H9 (cell line): ENCODE measurements around the gene MRPL14. TPM values are rescaled to one million over a fixed set of nuclear protein-coding genes. Genes with fewer than 3 reads are reported as not detected.

Experiments
- DNase-seq: peaks from one replicate; pipeline ENCODE4 v3.0.0-alpha.2; 2017
- H2AFZ ChIP-seq: one replicate; pipeline ENCODE4 v1.6.1; 2013; ENCODE audit warnings: mild to moderate bottlenecking, low read length, control low read depth, moderate library complexity
- H2AK5ac ChIP-seq: 2 replicates; pipeline ENCODE4 v1.6.1; 2013; ENCODE audit warnings: low read length, control low read depth, mixed read lengths; ENCODE audit not compliant: insufficient read length
- H2BK120ac ChIP-seq: one replicate; pipeline ENCODE4 v1.6.1; 2013; ENCODE audit warnings: low read depth, mild to moderate bottlenecking, low read length, control low read depth, inconsistent platforms; ENCODE audit not compliant: poor library complexity, severe bottlenecking
- H2BK12ac ChIP-seq: 2 replicates; pipeline ENCODE4 v1.6.1; 2013; ENCODE audit warnings: low read length, control low read depth, mixed read lengths, low read depth; ENCODE audit not compliant: insufficient read length
- H2BK15ac ChIP-seq: 2 replicates; pipeline ENCODE4 v1.6.1; 2013; ENCODE audit warnings: low read depth, low read length, control low read depth
- H2BK20ac ChIP-seq: one replicate; pipeline ENCODE4 v1.6.1; 2013; ENCODE audit warnings: low read depth, mild to moderate bottlenecking, low read length, control low read depth, inconsistent platforms; ENCODE audit not compliant: poor library complexity, severe bottlenecking
- H2BK5ac ChIP-seq: 2 replicates; pipeline ENCODE4 v1.6.1; 2013; ENCODE audit warnings: low read length, control low read depth, mixed read lengths; ENCODE audit not compliant: insufficient read length
- H3K14ac ChIP-seq: 2 replicates; pipeline ENCODE4 v1.6.1; 2013; ENCODE audit warnings: low read length, control low read depth; ENCODE audit not compliant: insufficient read depth
- H3K18ac ChIP-seq: 2 replicates; pipeline ENCODE4 v1.6.1; 2013; ENCODE audit warnings: low read depth, mild to moderate bottlenecking, mixed read lengths, low read length, control low read depth; ENCODE audit not compliant: insufficient read length
- H3K23ac ChIP-seq: 2 replicates; pipeline ENCODE4 v1.6.1; 2013; ENCODE audit warnings: low read length, control low read depth, mixed read lengths, low read depth; ENCODE audit not compliant: insufficient read length
- H3K23me2 ChIP-seq: 2 replicates; pipeline ENCODE4 v1.6.1; 2013; ENCODE audit warnings: low read depth, mild to moderate bottlenecking, mixed read lengths, low read length, control low read depth; ENCODE audit not compliant: insufficient read length, poor library complexity, severe bottlenecking
- H3K27ac ChIP-seq: 2 replicates; pipeline ENCODE4 v1.5.1; 2013; ENCODE audit warnings: low read length, control low read depth, mixed read lengths, low read depth; ENCODE audit not compliant: insufficient read length
- H3K27me3 ChIP-seq: 2 replicates; pipeline ENCODE4 v1.6.1; 2013; ENCODE audit warnings: low read length, control low read depth, inconsistent platforms; ENCODE audit not compliant: insufficient read depth
- H3K4ac ChIP-seq: 2 replicates; pipeline ENCODE4 v1.6.1; 2013; ENCODE audit warnings: low read depth, mild to moderate bottlenecking, control low read depth, inconsistent platforms, low read length, moderate library complexity
- H3K4me1 ChIP-seq: 2 replicates; pipeline ENCODE4 v1.6.1; 2013; ENCODE audit warnings: low read length, control low read depth, inconsistent platforms; ENCODE audit not compliant: insufficient read depth
- H3K4me2 ChIP-seq: 2 replicates; pipeline ENCODE4 v1.6.1; 2013; ENCODE audit warnings: low read length, control low read depth, mixed read lengths; ENCODE audit not compliant: insufficient read length, insufficient read depth
- H3K56ac ChIP-seq: 2 replicates; pipeline ENCODE4 v1.6.1; 2013; ENCODE audit warnings: low read depth, mild to moderate bottlenecking, mixed read lengths, low read length, control low read depth; ENCODE audit not compliant: insufficient read length
- H3K79me1 ChIP-seq: 2 replicates; pipeline ENCODE4 v1.6.1; 2013; ENCODE audit warnings: low read depth, mild to moderate bottlenecking, moderate library complexity, low read length, control low read depth, inconsistent platforms; ENCODE audit not compliant: insufficient read depth, poor library complexity, severe bottlenecking
- H3K79me2 ChIP-seq: 2 replicates; pipeline ENCODE4 v1.6.1; 2013; ENCODE audit warnings: low read length, control low read depth, inconsistent platforms; ENCODE audit not compliant: insufficient read depth
- H3K9ac ChIP-seq: 2 replicates; pipeline ENCODE4 v1.6.1; 2013; ENCODE audit warnings: low read length, control low read depth, mixed read lengths; ENCODE audit not compliant: insufficient read length; ENCODE audit errors: extremely low read depth
- H3K9me3 ChIP-seq: one replicate; pipeline ENCODE4 v1.6.1; 2013; ENCODE audit warnings: low read depth, low read length, inconsistent platforms; ENCODE audit not compliant: control insufficient read depth
- H3T11ph ChIP-seq: one replicate; pipeline ENCODE4 v1.6.1; 2013; ENCODE audit warnings: mild to moderate bottlenecking, low read length, control low read depth, inconsistent platforms
- H4K20me1 ChIP-seq: one replicate; pipeline ENCODE4 v1.6.1; 2013; ENCODE audit not compliant: control insufficient read depth, insufficient read length, insufficient read depth
- H4K5ac ChIP-seq: 2 replicates; pipeline ENCODE4 v1.6.1; 2013; ENCODE audit warnings: low read depth, mild to moderate bottlenecking, mixed read lengths, low read length, control low read depth; ENCODE audit not compliant: insufficient read length
- H4K8ac ChIP-seq: replicated peaks from 2 replicates; pipeline ENCODE4 v1.6.1; 2013; ENCODE audit warnings: low read length, control low read depth, mixed read lengths, low read depth; ENCODE audit not compliant: insufficient read length
- H4K91ac ChIP-seq: 2 replicates; pipeline ENCODE4 v1.6.1; 2013; ENCODE audit warnings: low read depth, mild to moderate bottlenecking, moderate library complexity, mixed read lengths, low read length, control low read depth; ENCODE audit not compliant: insufficient read length
- H3K27ac Mint-ChIP-seq, 3 experiments: 2 replicates in 2 of 3; 3 replicates in 1 of 3; pipeline ENCODE4 v1.8.0; 2020 to 2021; ENCODE audit warnings: mixed read lengths in 3 of 3, mild to moderate bottlenecking in 1 of 3, moderate library complexity in 1 of 3
- H3K27me3 Mint-ChIP-seq: 2 replicates; pipeline ENCODE4 v1.8.0; 2021; ENCODE audit warnings: low read depth, mild to moderate bottlenecking, moderate library complexity, mixed read lengths
- H3K36me3 Mint-ChIP-seq, 3 experiments: 2 replicates in 2 of 3; 3 replicates in 1 of 3; pipeline ENCODE4 v1.8.0; 2020 to 2021; ENCODE audit warnings: low read depth in 3 of 3, mixed read lengths in 3 of 3; ENCODE audit not compliant: insufficient read depth in 1 of 3
- H3K4me1 Mint-ChIP-seq, 2 experiments: 2 replicates each; pipeline ENCODE4 v1.8.0; 2020; ENCODE audit warnings: mixed read lengths in 2 of 2
- H3K4me3 Mint-ChIP-seq, 2 experiments: 2 replicates in 1 of 2; 3 replicates in 1 of 2; pipeline ENCODE4 v1.8.0; 2020 to 2021; ENCODE audit warnings: mild to moderate bottlenecking in 2 of 2, mixed read lengths in 2 of 2, moderate library complexity in 1 of 2
- H3K9me3 Mint-ChIP-seq, 2 experiments: 2 replicates in 1 of 2; 3 replicates in 1 of 2; pipeline ENCODE4 v1.8.0; 2020; ENCODE audit warnings: mild to moderate bottlenecking in 2 of 2, mixed read lengths in 2 of 2, moderate library complexity in 1 of 2
- WGBS: extraction: QIAGEN DNeasy Blood & Tissue Kit; methylation state at CpG from one replicate; pipeline ENCODE4 v1.1.7; 2013; ENCODE audit warnings: missing lambda C conversion rate, low lambda C conversion rate, mixed read lengths; ENCODE audit not compliant: insufficient read length; ENCODE audit errors: extremely low coverage; 5-methylcytosine and 5-hydroxymethylcytosine counted together
- total RNA-seq: library from RNA; stranded (reverse); gene quantifications from 2 replicates; pipeline ENCODE4 v1.2.1, GENCODE V29; 2021
- TF ChIP-seq, protein P1 (sequence below): fragments of 200-600 bp; sonication (generic); conservative IDR thresholded peaks from 3 replicates; pipeline ENCODE4 v1.8.0; 2021; ENCODE audit warnings: antibody characterized with exemption, mild to moderate bottlenecking

The MRPL14 gene
- total RNA-seq, 1 experiment from 2014 or later = 80.1 TPM

DNA sequence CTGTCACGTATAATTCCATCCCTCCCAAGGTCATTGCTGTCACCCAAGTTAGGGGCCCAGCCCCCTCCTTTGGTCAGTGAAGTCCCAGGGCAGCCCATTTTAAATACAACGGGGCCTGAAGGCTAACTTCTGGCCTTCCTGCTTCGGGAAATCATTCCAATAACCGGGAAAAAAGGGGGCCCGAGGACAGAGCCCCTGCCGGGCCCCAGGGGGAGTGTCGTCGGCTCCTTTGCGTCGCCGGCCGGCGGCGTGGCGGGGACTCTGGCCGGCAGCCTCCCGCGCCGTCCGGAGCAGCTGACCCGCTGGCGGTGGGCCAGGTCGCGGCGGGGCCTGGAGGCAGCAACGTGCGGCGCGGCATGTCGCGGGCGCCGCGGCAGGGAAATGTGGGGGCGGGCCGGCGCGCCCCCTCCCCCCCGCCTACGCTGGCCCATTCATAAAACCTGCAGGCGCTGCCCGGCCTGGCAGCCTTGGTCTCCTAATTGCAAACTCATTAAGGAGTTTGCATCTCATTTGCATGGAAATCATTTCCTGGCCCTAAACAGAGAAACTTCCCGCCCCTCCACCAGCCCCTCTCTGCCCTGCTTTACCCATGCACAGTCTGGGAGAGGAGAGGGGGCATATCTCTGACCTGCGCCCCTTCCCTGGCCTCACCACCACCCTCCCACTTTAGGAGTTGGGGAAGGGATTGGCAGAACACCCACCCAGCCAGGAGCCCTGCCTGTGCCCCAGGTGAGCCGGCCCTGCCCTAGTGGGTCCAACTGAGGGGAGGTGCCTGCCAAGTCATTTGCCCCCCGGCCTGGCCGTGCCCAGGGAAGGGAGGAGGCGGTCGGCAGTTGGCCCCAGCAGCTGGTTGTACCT is 50.7 kb downstream of the MRPL14 start:
- Histone ChIP-seq H2BK5ac (no peak overlapping the region), H3K4ac (no peak overlapping the region), H3K18ac (no peak overlapping the region), H2AFZ (no peak overlapping the region), H2BK20ac (no peak overlapping the region), H4K91ac (no peak overlapping the region), H3K14ac (peak overlapping the region; percentile 35; the same call in 1 of the 2 replicates), H2BK120ac (no peak overlapping the region), H3K56ac (no peak overlapping the region), H3K27ac (no peak overlapping the region), H3K79me2 (no peaks in the 10 kb centered on the region), H3T11ph (no peak overlapping the region), H2BK15ac (no peak overlapping the region), H3K4me1 (peaks cover 5% of the 10 kb centered on the region; the same call in 1 of the 2 replicates), H2BK12ac (no peak overlapping the region), H3K23ac (no peak overlapping the region), H3K9me3 (no peaks in the 10 kb centered on the region), H3K27me3 (no peaks in the 10 kb centered on the region), H3K79me1 (no peaks in the 10 kb centered on the region), H2AK5ac (no peak overlapping the region), H3K4me2 (peak overlapping the region; percentile 37), H3K9ac (no peak overlapping the region), H4K8ac (no peak overlapping the region), H4K5ac (no peak overlapping the region), H3K23me2 (peaks cover 9% of the 10 kb centered on the region), H4K20me1 (no peaks in the 10 kb centered on the region)
- H3K27ac Mint-ChIP-seq = no peak overlapping the region
- H3K4me1 Mint-ChIP-seq = peaks cover 28 to 41% of the 10 kb centered on the region in 2 experiments
- no CpG with 5 or more reads among the region's 49 CpGs for WGBS
- peak overlapping the region; percentile 42 to 65; a peak in 4 of 5 replicates for H3K4me3 Mint-ChIP-seq
- peaks cover 3% of the 10 kb centered on the region for H3K27me3 Mint-ChIP-seq
- no peak for DNase-seq
- no peaks in the 10 kb centered on the region; a peak in 1 of 5 replicates for H3K9me3 Mint-ChIP-seq
- TF ChIP-seq, protein P1, sequence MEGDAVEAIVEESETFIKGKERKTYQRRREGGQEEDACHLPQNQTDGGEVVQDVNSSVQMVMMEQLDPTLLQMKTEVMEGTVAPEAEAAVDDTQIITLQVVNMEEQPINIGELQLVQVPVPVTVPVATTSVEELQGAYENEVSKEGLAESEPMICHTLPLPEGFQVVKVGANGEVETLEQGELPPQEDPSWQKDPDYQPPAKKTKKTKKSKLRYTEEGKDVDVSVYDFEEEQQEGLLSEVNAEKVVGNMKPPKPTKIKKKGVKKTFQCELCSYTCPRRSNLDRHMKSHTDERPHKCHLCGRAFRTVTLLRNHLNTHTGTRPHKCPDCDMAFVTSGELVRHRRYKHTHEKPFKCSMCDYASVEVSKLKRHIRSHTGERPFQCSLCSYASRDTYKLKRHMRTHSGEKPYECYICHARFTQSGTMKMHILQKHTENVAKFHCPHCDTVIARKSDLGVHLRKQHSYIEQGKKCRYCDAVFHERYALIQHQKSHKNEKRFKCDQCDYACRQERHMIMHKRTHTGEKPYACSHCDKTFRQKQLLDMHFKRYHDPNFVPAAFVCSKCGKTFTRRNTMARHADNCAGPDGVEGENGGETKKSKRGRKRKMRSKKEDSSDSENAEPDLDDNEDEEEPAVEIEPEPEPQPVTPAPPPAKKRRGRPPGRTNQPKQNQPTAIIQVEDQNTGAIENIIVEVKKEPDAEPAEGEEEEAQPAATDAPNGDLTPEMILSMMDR = no peak
- H3K36me3 Mint-ChIP-seq = no peaks in the 10 kb centered on the region
